ENCODE data around the gene TXK. TPM values are rescaled to one million over a fixed set of nuclear protein-coding genes. Genes with fewer than 3 reads are reported as not detected.

The TXK gene
- total RNA-seq, 2 donors from 2014 or later, result 2.7 to 2.8 TPM

- Histone ChIP-seq H3K36me3 (no peaks in the 10 kb centered on the region), H3K4me1 (ENCODE audit: control insufficient read depth in 1 of 2, low read depth in 2 of 2) (no peaks in the 10 kb centered on the region), H3K4me3 (no peak overlapping the region), H3K27ac (no peak overlapping the region), H3K9me3 (no peaks in the 10 kb centered on the region), H3K27me3 (replicated peaks; ENCODE audit: insufficient read depth) (no peaks in the 10 kb centered on the region)
- no peak for TF ChIP-seq CTCF (IDR thresholded peaks at IDR 0.05)
- ATAC-seq (ENCODE audit: insufficient number of reproducible peaks, low FRiP score, low read depth) (no peak), DNase-seq (ENCODE audit: low spot score) (no peak)
Measured at GRCh38 chr4:48100256-48100655, 33.8 kb downstream of the TXK start.

- no peaks in the 10 kb centered on the region for H3K27me3 ChIP-seq (replicated peaks; ENCODE audit: insufficient read depth)
Measured at GRCh38 chr4:48095441-48095840, 38.6 kb downstream of the TXK start.

GRCh38 chr4:48093991-48094416 lies 40.0 kb downstream of the TXK start:
- no peak for DNase-seq (ENCODE audit: low spot score)
- TF ChIP-seq CTCF (IDR thresholded peaks at IDR 0.05), result no peak
- no peaks in the 10 kb centered on the region for H3K4me1 ChIP-seq (ENCODE audit: control insufficient read depth in 1 of 2, low read depth in 2 of 2)
- no peaks in the 10 kb centered on the region for H3K27me3 ChIP-seq (replicated peaks; ENCODE audit: insufficient read depth)
- no peaks in the 10 kb centered on the region for H3K9me3 ChIP-seq
- H3K36me3 ChIP-seq, result no peaks in the 10 kb centered on the region
- no peak overlapping the region for H3K27ac ChIP-seq
- no peak overlapping the region for H3K4me3 ChIP-seq
- ATAC-seq (ENCODE audit: insufficient number of reproducible peaks, low FRiP score, low read depth), result no peak

More at GRCh38 chr4:48095441-48095840, 38.6 kb downstream of the TXK start:
- no peaks in the 10 kb centered on the region for H3K4me1 ChIP-seq (ENCODE audit: control insufficient read depth in 1 of 2, low read depth in 2 of 2)
- no peaks in the 10 kb centered on the region for H3K9me3 ChIP-seq
- no peak overlapping the region for H3K4me3 ChIP-seq
- H3K27ac ChIP-seq, result no peak overlapping the region
- DNase-seq (ENCODE audit: low spot score) (no peak), ATAC-seq (ENCODE audit: insufficient number of reproducible peaks, low FRiP score, low read depth) (no peak)
- H3K36me3 ChIP-seq, result no peaks in the 10 kb centered on the region
- no peak for TF ChIP-seq CTCF (IDR thresholded peaks at IDR 0.05)

- ATAC-seq (ENCODE audit: insufficient number of reproducible peaks, low FRiP score, low read depth) (no peak), DNase-seq (ENCODE audit: low spot score) (no peak)
- H3K4me1 ChIP-seq (ENCODE audit: control insufficient read depth in 1 of 2, low read depth in 2 of 2), result no peaks in the 10 kb centered on the region
- no peak overlapping the region for H3K27ac ChIP-seq
- no peak overlapping the region for H3K4me3 ChIP-seq
- no peaks in the 10 kb centered on the region for H3K36me3 ChIP-seq
- H3K27me3 ChIP-seq (replicated peaks; ENCODE audit: insufficient read depth), result no peaks in the 10 kb centered on the region
- no peak for TF ChIP-seq CTCF (IDR thresholded peaks at IDR 0.05)
- no peaks in the 10 kb centered on the region for H3K9me3 ChIP-seq
Measured at GRCh38 chr4:48090621-48091020, 43.4 kb downstream of the TXK start.

- Histone ChIP-seq H3K4me3 (no peak overlapping the region), H3K27me3 (replicated peaks; ENCODE audit: insufficient read depth) (no peaks in the 10 kb centered on the region), H3K4me1 (ENCODE audit: control insufficient read depth in 1 of 2, low read depth in 2 of 2) (no peaks in the 10 kb centered on the region), H3K36me3 (no peaks in the 10 kb centered on the region), H3K9me3 (no peaks in the 10 kb centered on the region), H3K27ac (no peak overlapping the region)
- DNase-seq (ENCODE audit: low spot score) (no peak), ATAC-seq (ENCODE audit: insufficient number of reproducible peaks, low FRiP score, low read depth) (no peak)
- TF ChIP-seq CTCF (IDR thresholded peaks at IDR 0.05), result no peak
Measured at GRCh38 chr4:48085821-48086589, 48.0 kb downstream of the TXK start.
